Ovary (tissue), 3 donors: Measurements from ENCODE around the gene ABCC5.

ENCODE experiments used
- EP300 ChIP-seq: sonication (generic); formaldehyde crosslinking; IDR thresholded peaks from one replicate; pipeline ENCODE4 v1.6.1; 2017; ENCODE audit warnings: antibody characterized with exemption
- TF ChIP-seq, protein P1 (sequence below), 3 donors: fragments of 450-650 bp in 2 of 3; fragments of 200-600 bp in 1 of 3; IDR thresholded peaks; one replicate each; pipeline versions ENCODE4 v1.5.1 to v1.8.0; 2016 to 2022; ENCODE audit warnings: antibody characterized with exemption in 3 of 3, mild to moderate bottlenecking in 1 of 3
- donor health status: DM: no; HTN: no; CAD: no.

DNA sequence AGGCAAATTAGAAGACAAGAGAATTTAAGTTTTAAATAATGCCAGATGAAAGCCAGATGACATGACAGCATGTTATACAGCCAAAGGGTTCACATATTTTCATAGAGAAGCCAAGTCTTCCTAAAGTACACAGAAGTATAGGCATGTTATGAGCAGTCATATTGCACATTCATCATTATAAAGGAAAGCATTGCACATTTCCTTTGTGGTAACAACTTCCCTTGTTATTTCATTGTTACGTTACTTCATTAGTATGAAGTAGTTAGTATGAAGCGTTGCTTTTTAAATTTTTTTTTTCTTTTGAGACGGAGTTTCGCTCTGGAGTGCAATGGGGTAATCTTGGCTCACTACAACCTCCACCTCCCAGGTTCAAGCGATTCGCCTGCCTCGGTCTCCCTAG lies 4.6 kb upstream of the ABCC5 start:
- TF ChIP-seq, protein P1, sequence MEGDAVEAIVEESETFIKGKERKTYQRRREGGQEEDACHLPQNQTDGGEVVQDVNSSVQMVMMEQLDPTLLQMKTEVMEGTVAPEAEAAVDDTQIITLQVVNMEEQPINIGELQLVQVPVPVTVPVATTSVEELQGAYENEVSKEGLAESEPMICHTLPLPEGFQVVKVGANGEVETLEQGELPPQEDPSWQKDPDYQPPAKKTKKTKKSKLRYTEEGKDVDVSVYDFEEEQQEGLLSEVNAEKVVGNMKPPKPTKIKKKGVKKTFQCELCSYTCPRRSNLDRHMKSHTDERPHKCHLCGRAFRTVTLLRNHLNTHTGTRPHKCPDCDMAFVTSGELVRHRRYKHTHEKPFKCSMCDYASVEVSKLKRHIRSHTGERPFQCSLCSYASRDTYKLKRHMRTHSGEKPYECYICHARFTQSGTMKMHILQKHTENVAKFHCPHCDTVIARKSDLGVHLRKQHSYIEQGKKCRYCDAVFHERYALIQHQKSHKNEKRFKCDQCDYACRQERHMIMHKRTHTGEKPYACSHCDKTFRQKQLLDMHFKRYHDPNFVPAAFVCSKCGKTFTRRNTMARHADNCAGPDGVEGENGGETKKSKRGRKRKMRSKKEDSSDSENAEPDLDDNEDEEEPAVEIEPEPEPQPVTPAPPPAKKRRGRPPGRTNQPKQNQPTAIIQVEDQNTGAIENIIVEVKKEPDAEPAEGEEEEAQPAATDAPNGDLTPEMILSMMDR (IDR thresholded peaks at IDR 0.05), result no peak
- TF ChIP-seq EP300, result no peak
